NB4 (cell line): ENCODE results near the gene PLEKHS1.
A peak's percentile ranks its signal among the peaks of the same experiment; 100 is the strongest.
"Not testable (repeated sequence)": the region's sequence is repeated elsewhere in the genome, so short reads cannot be mapped to it uniquely, and the experiment has no call there.

Experiments
- DNase-seq: peaks from one replicate; pipeline ENCODE4 v3.0.0; 2010; ENCODE audit warnings: low read depth
- H3K4me3 ChIP-seq: one replicate; pipeline ENCODE4 v1.5.1; 2011; ENCODE audit warnings: mild to moderate bottlenecking, low read depth, low read length, moderate library complexity
- CTCF ChIP-seq: IDR thresholded peaks from one replicate; pipeline ENCODE4 v1.5.1; 2012; ENCODE audit warnings: low read depth, low read length
- MAX ChIP-seq: IDR thresholded peaks from 2 replicates; pipeline ENCODE4 v1.6.1; 2011; ENCODE audit warnings: low read depth, low read length
- MYC ChIP-seq: IDR thresholded peaks from 2 replicates; pipeline ENCODE4 v1.6.1; 2011; ENCODE audit warnings: low read depth, low read length
- POLR2A ChIP-seq: IDR thresholded peaks from 2 replicates; pipeline ENCODE4 v1.6.1; 2011; ENCODE audit warnings: mild to moderate bottlenecking; ENCODE audit not compliant: insufficient read length; ENCODE audit errors: extremely low read depth

PLEKHS1 gene

GRCh38 chr10:113770346-113770745 lies 18.9 kb downstream of the PLEKHS1 start:
- DNase-seq, result no peak
- no peak overlapping the region for H3K4me3 ChIP-seq
- TF ChIP-seq MYC, result no peak
- TF ChIP-seq POLR2A, result no peak
- no peak for TF ChIP-seq MAX
- TF ChIP-seq CTCF, result no peak

GRCh38 chr10:113771131-113771530 lies 19.6 kb downstream of the PLEKHS1 start:
- not testable (repeated sequence) for H3K4me3 ChIP-seq, DNase-seq

GRCh38 chr10:113775686-113776294 lies 24.3 kb downstream of the PLEKHS1 start:
- H3K4me3 ChIP-seq, result no peak overlapping the region
- DNase-seq, result no peak
- TF ChIP-seq MYC, result no peak
- no peak for TF ChIP-seq MAX
- TF ChIP-seq POLR2A, result no peak
- TF ChIP-seq CTCF, result no peak

- no peak overlapping the region for H3K4me3 ChIP-seq
- DNase-seq, result no peak
- TF ChIP-seq POLR2A (no peak), MYC (no peak), CTCF (no peak)
These were observed 25.1 kb downstream of the PLEKHS1 start for GRCh38 chr10:113776553-113776952.

- DNase-seq, result peak; percentile 11
- peak; percentile 8 for TF ChIP-seq CTCF
- TF ChIP-seq MYC, result no peak
- no peak overlapping the region for H3K4me3 ChIP-seq
These were observed 29.3 kb downstream of the PLEKHS1 start for GRCh38 chr10:113780681-113781250.

- TF ChIP-seq MYC, result no peak
- no peak for TF ChIP-seq CTCF
- TF ChIP-seq MAX, result no peak
- TF ChIP-seq POLR2A, result no peak
- no peak overlapping the region for H3K4me3 ChIP-seq
- DNase-seq, result no peak
These were observed 30.9 kb downstream of the PLEKHS1 start for GRCh38 chr10:113782367-113782766.
